Peyer's patch (tissue), 4 donors: Measurements from ENCODE around the gene ZSWIM3.

Experiments
- POLR2A ChIP-seq, 2 donors: fragments of 450-650 bp; IDR thresholded peaks; one replicate each; pipeline ENCODE4 v1.5.1; 2017; ENCODE audit warnings: antibody characterized with exemption in 2 of 2, mild to moderate bottlenecking in 2 of 2, moderate library complexity in 2 of 2
- TF ChIP-seq, protein P1 (sequence below), 6 experiments: fragments of 450-650 bp in 4 of 6; fragments of 200-600 bp in 2 of 6; sonication (generic) in 1 of 6; IDR thresholded peaks; one replicate each; pipeline ENCODE4 v1.5.1; 2017 to 2019; ENCODE audit warnings: antibody characterized with exemption in 6 of 6, mild to moderate bottlenecking in 3 of 6, moderate library complexity in 1 of 6

DNA sequence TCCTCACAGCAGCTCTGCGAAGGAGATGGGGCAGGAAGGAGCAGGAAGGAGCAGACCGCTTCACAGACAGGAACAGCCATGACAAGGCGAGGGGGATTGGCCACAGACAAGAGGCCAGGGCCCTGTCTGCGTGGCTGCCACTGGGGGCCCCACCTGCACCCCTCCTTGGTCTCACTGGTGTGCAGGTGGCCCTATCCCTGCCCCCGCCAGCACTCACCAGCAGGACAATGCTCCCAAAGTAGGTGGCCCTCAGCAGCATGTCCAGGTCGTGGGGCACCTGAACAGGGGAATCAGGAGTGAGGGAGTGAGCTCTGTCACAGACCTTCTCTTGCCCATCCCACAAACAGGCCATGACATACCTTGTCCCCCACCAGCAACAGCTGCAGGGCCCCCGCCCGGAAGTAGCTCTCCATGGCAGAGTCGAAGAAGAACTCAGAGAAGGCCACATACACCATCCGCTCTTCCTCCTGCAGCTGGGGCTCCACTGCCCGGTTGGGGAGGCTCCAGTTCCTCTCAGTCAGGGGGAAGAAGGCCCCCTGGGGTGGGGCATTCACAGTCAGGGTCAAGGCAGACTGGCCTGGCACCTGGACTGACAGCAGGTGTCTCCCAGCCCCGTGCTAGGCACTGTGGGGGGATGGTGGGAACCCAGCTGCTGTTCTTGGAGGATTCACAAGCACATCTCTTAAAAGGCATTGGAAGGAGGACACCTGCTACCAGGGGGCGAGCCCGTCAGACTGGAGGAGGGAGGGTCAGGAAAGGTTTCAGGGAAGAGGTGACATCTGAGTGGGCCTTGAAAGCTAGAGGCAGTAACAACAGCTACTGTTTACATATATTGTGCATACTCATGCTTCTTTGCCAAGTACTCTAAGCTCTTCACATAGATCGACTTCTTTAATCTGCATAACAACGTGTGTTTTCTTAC, 47.4 kb downstream of the ZSWIM3 start:
- TF ChIP-seq, protein P1, sequence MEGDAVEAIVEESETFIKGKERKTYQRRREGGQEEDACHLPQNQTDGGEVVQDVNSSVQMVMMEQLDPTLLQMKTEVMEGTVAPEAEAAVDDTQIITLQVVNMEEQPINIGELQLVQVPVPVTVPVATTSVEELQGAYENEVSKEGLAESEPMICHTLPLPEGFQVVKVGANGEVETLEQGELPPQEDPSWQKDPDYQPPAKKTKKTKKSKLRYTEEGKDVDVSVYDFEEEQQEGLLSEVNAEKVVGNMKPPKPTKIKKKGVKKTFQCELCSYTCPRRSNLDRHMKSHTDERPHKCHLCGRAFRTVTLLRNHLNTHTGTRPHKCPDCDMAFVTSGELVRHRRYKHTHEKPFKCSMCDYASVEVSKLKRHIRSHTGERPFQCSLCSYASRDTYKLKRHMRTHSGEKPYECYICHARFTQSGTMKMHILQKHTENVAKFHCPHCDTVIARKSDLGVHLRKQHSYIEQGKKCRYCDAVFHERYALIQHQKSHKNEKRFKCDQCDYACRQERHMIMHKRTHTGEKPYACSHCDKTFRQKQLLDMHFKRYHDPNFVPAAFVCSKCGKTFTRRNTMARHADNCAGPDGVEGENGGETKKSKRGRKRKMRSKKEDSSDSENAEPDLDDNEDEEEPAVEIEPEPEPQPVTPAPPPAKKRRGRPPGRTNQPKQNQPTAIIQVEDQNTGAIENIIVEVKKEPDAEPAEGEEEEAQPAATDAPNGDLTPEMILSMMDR (IDR thresholded peaks at IDR 0.05): no peak
- no peak for TF ChIP-seq POLR2A (IDR thresholded peaks at IDR 0.05)
